SK-N-MC (cell line): ENCODE results near the gene DOCK6.

Experiments used
- EZH2 ChIP-seq: fragments of 200-600 bp; sonication (generic); IDR thresholded peaks from one replicate; pipeline ENCODE4 v1.6.1; 2017; ENCODE audit warnings: antibody characterized with exemption
- FOXP2 ChIP-seq: optimal IDR thresholded peaks from 2 replicates; pipeline ENCODE3; 2011; ENCODE audit warnings: mild to moderate bottlenecking, moderate library complexity; ENCODE audit not compliant: insufficient read depth; ENCODE audit errors: extremely low read length, control extremely low read depth
- POLR2AphosphoS5 ChIP-seq: IDR thresholded peaks from 2 replicates; pipeline ENCODE4 v1.6.1; 2012; ENCODE audit warnings: mild to moderate bottlenecking, low read depth, low read length, borderline replicate concordance

DNA sequence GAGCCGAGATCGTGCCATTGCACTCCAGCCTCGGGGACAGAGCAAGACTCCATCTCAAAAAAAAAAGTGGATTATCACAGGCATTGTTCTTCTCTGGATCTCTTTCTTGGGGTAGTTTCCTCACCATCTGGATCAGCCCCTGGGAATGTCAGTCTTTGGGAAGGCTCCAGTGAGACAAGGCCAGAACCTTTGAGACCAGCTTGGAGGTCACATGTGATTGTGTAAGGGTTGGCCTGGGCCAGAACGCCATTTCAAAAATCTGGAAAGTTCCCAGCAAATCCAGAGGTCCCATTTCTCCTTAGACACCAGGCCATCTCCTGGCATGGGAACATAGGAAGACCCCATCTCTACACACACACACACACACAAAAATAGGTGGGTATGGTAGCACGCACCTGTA, 37.2 kb downstream of the DOCK6 start:
- TF ChIP-seq POLR2AphosphoS5 (no peak), EZH2 (no peak), FOXP2 (no peak)
